HEK293T (cell line): Measurements from ENCODE around the gene NFYC.

Experiments used
- CTBP1 ChIP-seq: fragments of 450-650 bp; IDR thresholded peaks from 2 replicates; pipeline ENCODE4 v1.6.1; 2016; ENCODE audit warnings: borderline replicate concordance
- ELF4 ChIP-seq: fragments of 450-650 bp; IDR thresholded peaks from 2 replicates; pipeline ENCODE4 v1.6.1; 2017; ENCODE audit warnings: antibody characterized with exemption
- FOXA1 ChIP-seq: fragments of 450-650 bp; IDR thresholded peaks from 2 replicates; pipeline ENCODE4 v1.6.1; 2016; ENCODE audit warnings: mild to moderate bottlenecking
- FOXM1 ChIP-seq: fragments of 450-650 bp; IDR thresholded peaks from 2 replicates; pipeline ENCODE4 v1.6.1; 2017; ENCODE audit warnings: mild to moderate bottlenecking, borderline replicate concordance

- no peak for TF ChIP-seq CTBP1
- no peak for TF ChIP-seq FOXA1
- TF ChIP-seq FOXM1, result no peak
- no peak for TF ChIP-seq ELF4
Observed at GRCh38 chr1:40773748-40774265, 82.3 kb downstream of the NFYC start.
